HCT116 (cell line): ENCODE results near the gene PITPNM1.

Experiments
- ATF3 ChIP-seq: IDR thresholded peaks from 2 replicates; pipeline ENCODE4 v1.6.1; 2012
- CTCF ChIP-seq, 3 experiments: fragments of 200-600 bp in 1 of 3; sonication (generic) in 1 of 3; IDR thresholded peaks in 2 of 3; conservative IDR thresholded peaks in 1 of 3; 2 replicates each; pipeline ENCODE4 v1.5.1; 2012 to 2017; ENCODE audit warnings: low read depth in 2 of 3, low read length in 2 of 3, antibody characterized with exemption in 1 of 3, borderline replicate concordance in 1 of 3, control low read depth in 1 of 3, mild to moderate bottlenecking in 1 of 3, mixed read lengths in 1 of 3, mixed run types in 1 of 3, moderate library complexity in 1 of 3; ENCODE audit not compliant: insufficient read depth in 1 of 3
- EGR1 ChIP-seq: IDR thresholded peaks from 2 replicates; pipeline ENCODE4 v1.6.1; 2012; ENCODE audit warnings: low read depth
- EZH2 ChIP-seq: fragments of 200-600 bp; sonication (generic); IDR thresholded peaks from 2 replicates; pipeline ENCODE4 v1.6.1; 2017; ENCODE audit warnings: antibody characterized with exemption, mixed run types
- FOSL1 ChIP-seq: IDR thresholded peaks from 2 replicates; pipeline ENCODE4 v1.6.1; 2012; ENCODE audit warnings: low read depth
- MAX ChIP-seq: IDR thresholded peaks from 2 replicates; pipeline ENCODE4 v1.6.1; 2012
- POLR2A ChIP-seq: IDR thresholded peaks from 2 replicates; pipeline ENCODE4 v1.7.0; 2011; ENCODE audit warnings: borderline replicate concordance; ENCODE audit not compliant: insufficient read depth, insufficient read length; ENCODE audit errors: extremely low read depth
- POLR2AphosphoS5 ChIP-seq: IDR thresholded peaks from 2 replicates; pipeline ENCODE4 v1.6.1; 2011; ENCODE audit warnings: mild to moderate bottlenecking, low read depth, low read length, moderate library complexity
- RAD21 ChIP-seq: IDR thresholded peaks from 2 replicates; pipeline ENCODE4 v1.6.1; 2012; ENCODE audit warnings: low read depth, mild to moderate bottlenecking
- REST ChIP-seq: IDR thresholded peaks from 2 replicates; pipeline ENCODE4 v1.6.1; 2012; ENCODE audit warnings: low read depth
- SP1 ChIP-seq: IDR thresholded peaks from 2 replicates; pipeline ENCODE4 v1.6.1; 2012; ENCODE audit warnings: low read depth
- YY1 ChIP-seq: IDR thresholded peaks from 2 replicates; pipeline ENCODE4 v1.6.1; 2011; ENCODE audit warnings: low read length, low read depth, moderate library complexity, mild to moderate bottlenecking; ENCODE audit not compliant: insufficient replicate concordance; ENCODE audit errors: extremely low read depth
- ZBTB33 ChIP-seq: IDR thresholded peaks from 2 replicates; pipeline ENCODE4 v1.6.1; 2011; ENCODE audit warnings: mild to moderate bottlenecking, low read length, moderate library complexity; ENCODE audit not compliant: insufficient replicate concordance; ENCODE audit errors: extremely low read depth

- TF ChIP-seq ZBTB33: no peak
- no peak for TF ChIP-seq SP1
- TF ChIP-seq YY1: no peak
- no peak for TF ChIP-seq EZH2
- TF ChIP-seq POLR2A: no peak
- TF ChIP-seq CTCF (IDR thresholded peaks at IDR 0.05 in 2 of 3, conservative IDR thresholded peaks at IDR 0.05 in 1 of 3; ENCODE audit: borderline replicate concordance in 1 of 3, insufficient read depth in 1 of 3, low read depth in 2 of 3, low read length in 2 of 3): no peak
- TF ChIP-seq REST: no peak
- no peak for TF ChIP-seq ATF3
- no peak for TF ChIP-seq POLR2AphosphoS5
- no peak for TF ChIP-seq MAX
- TF ChIP-seq RAD21: no peak
- TF ChIP-seq FOSL1: no peak
- TF ChIP-seq EGR1: no peak
Observed at GRCh38 chr11:67502328-67502979, 2.7 kb downstream of the PITPNM1 start.
